GM12878 (cell line): ENCODE measurements around the gene CRTC1. TPM values are rescaled to one million over a fixed set of nuclear protein-coding genes. Genes with fewer than 3 reads are reported as not detected.

ENCODE experiments used
- ATAC-seq: fragments of 200-7000 bp; cut with Tn5 transposase; 3 replicates; pipeline ENCODE4 v1.9.1; 2020; ENCODE audit warnings: mild to moderate bottlenecking, moderate library complexity
- BruUV-seq: library from RNA; stranded (reverse); fragments of 400-500 nt; replicated peaks from 2 replicates; lab custom pipeline; 2021; lab: Mats Ljungman, UMichigan
- CTCF ChIA-PET: fragments of 300-600 bp; sonication (Branson Sonifier 250); formaldehyde crosslinking; extraction: SDS; loops from one replicate; lab custom pipeline; 2021; ENCODE audit warnings: inconsistent platforms; lab: Yijun Ruan, JAX
- POLR2A ChIA-PET: fragments of 350-600 bp; formaldehyde crosslinking; extraction: SDS; loops from one replicate; lab custom pipeline; 2021; ENCODE audit warnings: inconsistent platforms; lab: Charles Lee
- RAD21 ChIA-PET: fragments of 300-600 bp; sonication (Branson Sonifier 250); formaldehyde crosslinking; loops from one replicate; lab custom pipeline; 2023; ENCODE audit warnings: antibody characterized with exemption; ENCODE audit not compliant: unreplicated experiment; lab: Charles Lee
- SMC1A ChIA-PET: fragments of 300-600 bp; sonication (Branson Sonifier 250); formaldehyde crosslinking; loops from one replicate; lab custom pipeline; 2023; ENCODE audit not compliant: unreplicated experiment, uncharacterized antibody; lab: Charles Lee
- DNase-seq: peaks from one replicate; pipeline ENCODE4 v3.0.0-alpha.2; 2011; ENCODE audit warnings: low read depth, low spot score
- FAIRE-seq: peaks from 3 replicates; lab custom pipeline; 2011; peaks lifted over from hg19 to GRCh38; lab: Jason Lieb, UNC
- H2AFZ ChIP-seq: 2 replicates; pipeline ENCODE4 v1.6.0; 2011; ENCODE audit warnings: low read depth, low read length, control low read depth; ENCODE audit not compliant: control insufficient read depth
- H3K27ac ChIP-seq: 2 replicates; pipeline ENCODE4 v1.5.1; 2011; ENCODE audit warnings: control low read depth; ENCODE audit not compliant: control insufficient read depth, insufficient read depth
- H3K27me3 ChIP-seq, 2 experiments: replicated peaks in 1 of 2; 2 replicates each; pipeline versions ENCODE4 v1.6.0 to v1.6.1; 2011; ENCODE audit warnings: low read length in 1 of 2; ENCODE audit not compliant: control insufficient read depth in 2 of 2, insufficient read depth in 2 of 2
- H3K36me3 ChIP-seq, 2 experiments: 2 replicates each; pipeline ENCODE4 v1.5.1; 2011; ENCODE audit warnings: low read length in 1 of 2; ENCODE audit not compliant: control insufficient read depth in 2 of 2, insufficient read depth in 2 of 2
- H3K4me1 ChIP-seq: 2 replicates; pipeline ENCODE4 v1.6.1; 2011; ENCODE audit warnings: mild to moderate bottlenecking, low read length, moderate library complexity, mixed read lengths; ENCODE audit not compliant: control insufficient read depth, insufficient read depth
- H3K4me2 ChIP-seq: 2 replicates; pipeline ENCODE4 v1.6.0; 2011; ENCODE audit warnings: control low read depth; ENCODE audit not compliant: control insufficient read depth, insufficient read depth
- H3K4me3 ChIP-seq: fragments of 200-600 bp; sonication (generic); 2 replicates; pipeline ENCODE4 v1.5.1; 2016
- H3K79me2 ChIP-seq: 2 replicates; pipeline ENCODE4 v1.6.0; 2011; ENCODE audit warnings: low read length; ENCODE audit not compliant: control insufficient read depth, insufficient read depth
- H3K9ac ChIP-seq: 2 replicates; pipeline ENCODE4 v1.8.0; 2011; ENCODE audit warnings: low read length, control low read depth, mixed read lengths; ENCODE audit not compliant: control insufficient read depth, insufficient read depth
- H3K9me3 ChIP-seq: replicated peaks from 3 replicates; pipeline ENCODE4 v1.5.1; 2011; ENCODE audit warnings: mild to moderate bottlenecking, low read length; ENCODE audit not compliant: control insufficient read depth, insufficient read depth
- H4K20me1 ChIP-seq: 2 replicates; pipeline ENCODE4 v1.6.0; 2011; ENCODE audit not compliant: control insufficient read depth, insufficient read depth
- BMI1 ChIP-seq: fragments of 450-650 bp; IDR thresholded peaks from 2 replicates; pipeline ENCODE4 v1.6.1; 2016; ENCODE audit warnings: mild to moderate bottlenecking, moderate library complexity, borderline replicate concordance
- CBX3 ChIP-seq: fragments of 200-600 bp; sonication (generic); IDR thresholded peaks from 2 replicates; pipeline ENCODE4 v1.6.1; 2016; ENCODE audit warnings: low read depth, borderline replicate concordance
- CHD2 ChIP-seq: IDR thresholded peaks from 2 replicates; pipeline ENCODE4 v1.6.1; 2011; ENCODE audit warnings: low read depth, low read length, improper control_type of control experiment, borderline replicate concordance
- CREB1 ChIP-seq: IDR thresholded peaks from 2 replicates; pipeline ENCODE4 v1.6.1; 2012; ENCODE audit warnings: low read depth, mild to moderate bottlenecking, inconsistent platforms
- MEF2A ChIP-seq: IDR thresholded peaks from 2 replicates; pipeline ENCODE4 v1.6.1; 2011; ENCODE audit warnings: low read depth, mild to moderate bottlenecking, low read length, moderate library complexity; ENCODE audit not compliant: insufficient read depth
- NFXL1 ChIP-seq: fragments of 450-650 bp; IDR thresholded peaks from 2 replicates; pipeline ENCODE4 v1.6.1; 2017; ENCODE audit warnings: antibody characterized with exemption, mild to moderate bottlenecking, borderline replicate concordance
- NKRF ChIP-seq: fragments of 450-650 bp; conservative IDR thresholded peaks from 2 replicates; pipeline ENCODE4 v1.6.1; 2017; ENCODE audit warnings: mild to moderate bottlenecking, moderate library complexity
- RB1 ChIP-seq: fragments of 450-650 bp; formaldehyde crosslinking; IDR thresholded peaks from 2 replicates; pipeline ENCODE4 v1.6.1; 2017; ENCODE audit warnings: mild to moderate bottlenecking, borderline replicate concordance
- STAT3 ChIP-seq: IDR thresholded peaks from 2 replicates; pipeline ENCODE4 v1.6.1; 2011; ENCODE audit warnings: low read depth, low read length, improper control_type of control experiment
- WGBS: methylation state at CpG from one replicate; pipeline ENCODE4 v1.1.6; 2016; ENCODE audit warnings: low lambda C conversion rate; ENCODE audit not compliant: insufficient replicate concordance, insufficient coverage; ENCODE audit errors: missing lambda C conversion rate; 5-methylcytosine and 5-hydroxymethylcytosine counted together
- in situ Hi-C: fragments of 300-500 bp; cut with MboI; formaldehyde crosslinking; loops from 9 replicates; pipeline ENCODE4 v1.14.3; 2018; ENCODE audit warnings: mixed read lengths
- intact Hi-C: fragments of 100-400 bp; cut with micrococcal nuclease; formaldehyde crosslinking; loops from one replicate; pipeline ENCODE4 v1.14.2; 2022; ENCODE audit not compliant: unreplicated experiment
- polyA plus RNA-seq, 11 experiments: library from polyadenylated mRNA; depleted of rRNA in 4 of 11; unstranded in 6 of 11; stranded (reverse) in 5 of 11; fragments of >200 nt; fragmentation: Nextera tagmentation in 4 of 11; fragmentation: Illumina TruSeq in 1 of 11; extraction: Ambion mirVana in 4 of 11; extraction: Trizol in 1 of 11; gene quantifications; 1 replicate in 1 of 11; 2 replicates in 10 of 11; pipeline versions ENCODE4 v1.2.1 to v1.2.3, GENCODE V29; 2011 to 2016; ENCODE audit warnings: inconsistent platforms in 2 of 11, missing spikeins in 2 of 11, low read depth in 1 of 11
- total RNA-seq, 4 experiments: library from RNA; depleted of rRNA in 3 of 4; stranded (reverse); fragments of >200 nt in 3 of 4; fragmentation: Illumina TruSeq in 1 of 4; extraction: Trizol in 1 of 4; gene quantifications; 2 replicates each; pipeline versions ENCODE4 v1.2.1 to v1.2.3, GENCODE V29; 2013 to 2021

Gene CRTC1
- total and polyA plus RNA-seq, 10 of the 15 experiments (the other 5 are each of a cell fraction or from before 2014, with no cell fraction given), result 0.02 to 4.6 (median 1.1) TPM; not detected in 1

GRCh38 chr19:18697680-18698079, 14.2 kb downstream of the CRTC1 start:
- ChIA-PET CTCF (no interaction called here), RAD21 (no interaction called here), POLR2A (no interaction called here)
- peaks cover 27% of the 10 kb centered on the region for H3K4me1 ChIP-seq
- H3K9ac ChIP-seq, result no peak overlapping the region
- H2AFZ ChIP-seq, result no peak overlapping the region
- no peak for ATAC-seq
- WGBS, result 40% methylated on average over 3 of the region's 3 CpGs
- in situ Hi-C loops, result no loop called here
- no peak for FAIRE-seq
- H3K4me3 ChIP-seq, result no peak overlapping the region
- TF ChIP-seq NKRF (no peak), BMI1 (no peak), STAT3 (no peak), NFXL1 (no peak), CHD2 (no peak), RB1 (no peak), CREB1 (no peak), CBX3 (no peak), MEF2A (no peak)
- TF ChIP-seq, all 136 proteins: peak for 0
- no TSS peak for BruUV-seq
- intact Hi-C loops, result no loop called here
- Histone ChIP-seq H3K9me3 (no peaks in the 10 kb centered on the region), H3K79me2 (no peaks in the 10 kb centered on the region; the same call in 1 of the 2 replicates), H3K36me3 (no peaks in the 10 kb centered on the region), H3K4me2 (no peak overlapping the region), H3K27ac (no peak overlapping the region), H4K20me1 (0 out of 2 replicates have a peak, but pooled peaks cover 2% of the 10 kb centered on the region), H3K27me3 (no peaks in the 10 kb centered on the region)
- SMC1A ChIA-PET, result no interaction called here
- no peak for DNase-seq
